Umbilical cord (tissue), 2 donors: ENCODE measurements around the gene RAPGEF2. TPM values are rescaled to one million over a fixed set of nuclear protein-coding genes. Genes with fewer than 3 reads are reported as not detected.

Experiments used
- DNase-seq: peaks from one replicate; pipeline ENCODE4 v3.0.0-alpha.2; 2015; ENCODE audit warnings: low spot score
- total RNA-seq: library from RNA; depleted of rRNA; stranded (reverse); fragments of >200 nt; gene quantifications from one replicate; pipeline ENCODE4 v1.2.3, GENCODE V29; 2014; ENCODE audit warnings: low replicate concordance; ENCODE audit not compliant: insufficient read depth

Gene RAPGEF2
- total RNA-seq, 1 donor from 2014 or later: 82.1 TPM

- no peak for DNase-seq
These were observed 92.5 kb downstream of the RAPGEF2 start for GRCh38 chr4:159195361-159195769.

GRCh38 chr4:159197260-159197884 lies 94.5 kb downstream of the RAPGEF2 start:
- DNase-seq: no peak

- DNase-seq: no peak
These were observed 95.0 kb downstream of the RAPGEF2 start for GRCh38 chr4:159197885-159198269.

GRCh38 chr4:159199826-159200225 lies 96.9 kb downstream of the RAPGEF2 start:
- no peak for DNase-seq

GRCh38 chr4:159201168-159201567 lies 98.3 kb downstream of the RAPGEF2 start:
- no peak for DNase-seq

- DNase-seq: no peak
These were observed 101.7 kb downstream of the RAPGEF2 start for GRCh38 chr4:159204566-159204965.

- no peak for DNase-seq
These were observed 102.6 kb downstream of the RAPGEF2 start for GRCh38 chr4:159205466-159205865.

- DNase-seq: no peak
These were observed 103.6 kb downstream of the RAPGEF2 start for GRCh38 chr4:159206427-159206871.

- DNase-seq: no peak
These were observed 106.4 kb downstream of the RAPGEF2 start for GRCh38 chr4:159209249-159209648.

GRCh38 chr4:159210975-159211374 lies 108.1 kb downstream of the RAPGEF2 start:
- DNase-seq: no peak

- no peak for DNase-seq
These were observed 109.9 kb downstream of the RAPGEF2 start for GRCh38 chr4:159212675-159213293.

- DNase-seq: no peak
These were observed 114.0 kb downstream of the RAPGEF2 start for GRCh38 chr4:159216834-159217233.

GRCh38 chr4:159219862-159220261 lies 117.0 kb downstream of the RAPGEF2 start:
- no peak for DNase-seq

- DNase-seq: no peak
These were observed 117.5 kb downstream of the RAPGEF2 start for GRCh38 chr4:159220353-159220752.

GRCh38 chr4:159221280-159221679 lies 118.4 kb downstream of the RAPGEF2 start:
- no peak for DNase-seq

GRCh38 chr4:159222043-159222552 lies 119.2 kb downstream of the RAPGEF2 start:
- no peak for DNase-seq

GRCh38 chr4:159224408-159224807 lies 121.5 kb downstream of the RAPGEF2 start:
- no peak for DNase-seq

- DNase-seq: no peak
These were observed 124.5 kb downstream of the RAPGEF2 start for GRCh38 chr4:159227378-159227777.

GRCh38 chr4:159227984-159228383 lies 125.1 kb downstream of the RAPGEF2 start:
- peak; percentile 92 for DNase-seq

- DNase-seq: peak; percentile 88
These were observed 126.3 kb downstream of the RAPGEF2 start for GRCh38 chr4:159229164-159229563.

- no peak for DNase-seq
These were observed 129.7 kb downstream of the RAPGEF2 start for GRCh38 chr4:159232465-159233106.

- no peak for DNase-seq
These were observed 133.0 kb downstream of the RAPGEF2 start for GRCh38 chr4:159235779-159236368.
